Neural progenitor cell (in vitro differentiated cells): Measurements from ENCODE around the gene HK1. TPM values are rescaled to one million over a fixed set of nuclear protein-coding genes. Genes with fewer than 3 reads are reported as not detected.

ENCODE experiments used
- DNase-seq: peaks from one replicate; pipeline ENCODE4 v3.0.0-alpha.2; 2016; ENCODE audit warnings: low spot score
- H2AFZ ChIP-seq: fragments of 200-600 bp; sonication (generic); replicated peaks from 2 replicates; pipeline ENCODE4 v1.6.1; 2016; ENCODE audit warnings: antibody characterized with exemption
- H3F3A ChIP-seq: fragments of 200-600 bp; sonication (generic); 2 replicates; pipeline ENCODE4 v1.6.1; 2016; ENCODE audit warnings: antibody characterized with exemption, low read depth
- H3K27ac ChIP-seq: fragments of 200-600 bp; sonication (generic); 2 replicates; pipeline ENCODE4 v1.5.1; 2016; ENCODE audit warnings: mild to moderate bottlenecking
- H3K27me3 ChIP-seq: fragments of 200-600 bp; sonication (generic); 2 replicates; pipeline ENCODE4 v1.6.1; 2016; ENCODE audit warnings: mild to moderate bottlenecking, moderate library complexity
- H3K36me3 ChIP-seq: fragments of 200-600 bp; sonication (generic); 2 replicates; pipeline ENCODE4 v1.5.1; 2016
- H3K4me1 ChIP-seq: fragments of 200-600 bp; sonication (generic); 2 replicates; pipeline ENCODE4 v1.6.1; 2016; ENCODE audit warnings: mixed run types
- H3K4me2 ChIP-seq: fragments of 200-600 bp; sonication (generic); 2 replicates; pipeline ENCODE4 v1.6.1; 2016
- H3K4me3 ChIP-seq: fragments of 200-600 bp; sonication (generic); 2 replicates; pipeline ENCODE4 v1.5.1; 2016
- H3K79me2 ChIP-seq: fragments of 200-600 bp; sonication (generic); 2 replicates; pipeline ENCODE4 v1.6.1; 2016; ENCODE audit warnings: low read depth
- H3K9ac ChIP-seq: fragments of 200-600 bp; sonication (generic); 2 replicates; pipeline ENCODE4 v1.6.1; 2016
- H3K9me3 ChIP-seq: fragments of 200-600 bp; sonication (generic); 2 replicates; pipeline ENCODE4 v1.5.1; 2016; ENCODE audit warnings: low read depth
- H4K20me1 ChIP-seq: fragments of 200-600 bp; sonication (generic); 2 replicates; pipeline ENCODE4 v1.6.1; 2016; ENCODE audit warnings: low read depth
- H3K27ac Mint-ChIP-seq: 3 replicates; pipeline ENCODE4 v1.8.0; 2021; ENCODE audit warnings: mixed read lengths
- H3K27me3 Mint-ChIP-seq: 2 replicates; pipeline ENCODE4 v1.8.0; 2022; ENCODE audit warnings: low read depth, mild to moderate bottlenecking, inconsistent platforms, moderate library complexity, mixed read lengths; ENCODE audit not compliant: insufficient read depth
- H3K36me3 Mint-ChIP-seq: 3 replicates; pipeline ENCODE4 v1.8.0; 2021; ENCODE audit warnings: mixed read lengths
- H3K4me1 Mint-ChIP-seq: 3 replicates; pipeline ENCODE4 v1.8.0; 2021; ENCODE audit warnings: mixed read lengths
- H3K4me3 Mint-ChIP-seq: 3 replicates; pipeline ENCODE4 v1.8.0; 2021; ENCODE audit warnings: mild to moderate bottlenecking, moderate library complexity, mixed read lengths
- H3K9me3 Mint-ChIP-seq: 3 replicates; pipeline ENCODE4 v1.8.0; 2020; ENCODE audit warnings: mixed read lengths
- EZH2 ChIP-seq: fragments of 200-600 bp; sonication (generic); IDR thresholded peaks from 2 replicates; pipeline ENCODE4 v1.6.1; 2017; ENCODE audit warnings: antibody characterized with exemption, mild to moderate bottlenecking, moderate library complexity
- EZH2phosphoT487 ChIP-seq: fragments of 200-600 bp; sonication (generic); IDR thresholded peaks from 2 replicates; pipeline ENCODE4 v1.6.1; 2017; ENCODE audit warnings: antibody characterized with exemption
- total RNA-seq: library from RNA; depleted of rRNA; stranded (reverse); fragments of >200 nt; gene quantifications from 2 replicates; pipeline ENCODE4 v1.2.3, GENCODE V29; 2015; ENCODE audit warnings: low replicate concordance
- TF ChIP-seq, protein P1 (sequence below): fragments of 200-600 bp; sonication (generic); IDR thresholded peaks from 2 replicates; pipeline ENCODE4 v1.5.1; 2017; ENCODE audit warnings: antibody characterized with exemption, mild to moderate bottlenecking

Gene HK1
- total RNA-seq, 1 donor from 2014 or later, result 30.1 TPM

DNA sequence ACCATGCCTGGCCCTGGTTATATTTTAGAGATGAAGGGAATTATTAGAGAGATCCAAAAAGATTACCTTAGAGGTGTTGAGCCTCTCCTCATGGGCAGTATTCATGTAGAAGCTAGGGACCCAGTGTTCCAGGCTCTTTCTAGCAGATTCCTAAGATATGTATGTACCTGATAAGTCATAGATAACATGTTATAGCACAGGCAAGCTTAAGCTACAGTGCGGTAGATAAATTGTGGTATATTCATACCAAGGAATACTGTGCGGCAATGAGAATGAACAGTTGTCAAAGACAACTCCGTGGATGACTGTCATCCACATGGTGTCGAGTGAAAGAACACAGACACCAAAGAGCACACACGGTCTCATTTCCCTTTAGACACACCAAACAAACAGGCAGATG, 85.4 kb downstream of the HK1 start:
- no peak for DNase-seq
- Histone ChIP-seq H3K4me2 (no peak overlapping the region), H3K4me1 (peaks cover 13% of the 10 kb centered on the region), H3K27ac (no peak overlapping the region), H3K9me3 (no peaks in the 10 kb centered on the region), H3K27me3 (no peaks in the 10 kb centered on the region), H3K36me3 (no peaks in the 10 kb centered on the region), H2AFZ (no peak overlapping the region), H3K79me2 (no peaks in the 10 kb centered on the region), H4K20me1 (no peaks in the 10 kb centered on the region), H3K9ac (no peak overlapping the region), H3K4me3 (no peak overlapping the region), H3F3A (no peaks in the 10 kb centered on the region)
- TF ChIP-seq EZH2 (no peak), EZH2phosphoT487 (no peak)
- TF ChIP-seq, protein P1, sequence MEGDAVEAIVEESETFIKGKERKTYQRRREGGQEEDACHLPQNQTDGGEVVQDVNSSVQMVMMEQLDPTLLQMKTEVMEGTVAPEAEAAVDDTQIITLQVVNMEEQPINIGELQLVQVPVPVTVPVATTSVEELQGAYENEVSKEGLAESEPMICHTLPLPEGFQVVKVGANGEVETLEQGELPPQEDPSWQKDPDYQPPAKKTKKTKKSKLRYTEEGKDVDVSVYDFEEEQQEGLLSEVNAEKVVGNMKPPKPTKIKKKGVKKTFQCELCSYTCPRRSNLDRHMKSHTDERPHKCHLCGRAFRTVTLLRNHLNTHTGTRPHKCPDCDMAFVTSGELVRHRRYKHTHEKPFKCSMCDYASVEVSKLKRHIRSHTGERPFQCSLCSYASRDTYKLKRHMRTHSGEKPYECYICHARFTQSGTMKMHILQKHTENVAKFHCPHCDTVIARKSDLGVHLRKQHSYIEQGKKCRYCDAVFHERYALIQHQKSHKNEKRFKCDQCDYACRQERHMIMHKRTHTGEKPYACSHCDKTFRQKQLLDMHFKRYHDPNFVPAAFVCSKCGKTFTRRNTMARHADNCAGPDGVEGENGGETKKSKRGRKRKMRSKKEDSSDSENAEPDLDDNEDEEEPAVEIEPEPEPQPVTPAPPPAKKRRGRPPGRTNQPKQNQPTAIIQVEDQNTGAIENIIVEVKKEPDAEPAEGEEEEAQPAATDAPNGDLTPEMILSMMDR, result no peak
- peaks cover 3% of the 10 kb centered on the region for H3K36me3 Mint-ChIP-seq
- no peak overlapping the region for H3K4me3 Mint-ChIP-seq
- peaks cover 4% of the 10 kb centered on the region for H3K27me3 Mint-ChIP-seq
- H3K27ac Mint-ChIP-seq, result peak overlapping the region; percentile 71
- no peaks in the 10 kb centered on the region for H3K9me3 Mint-ChIP-seq
- H3K4me1 Mint-ChIP-seq, result peaks cover 34% of the 10 kb centered on the region

DNA sequence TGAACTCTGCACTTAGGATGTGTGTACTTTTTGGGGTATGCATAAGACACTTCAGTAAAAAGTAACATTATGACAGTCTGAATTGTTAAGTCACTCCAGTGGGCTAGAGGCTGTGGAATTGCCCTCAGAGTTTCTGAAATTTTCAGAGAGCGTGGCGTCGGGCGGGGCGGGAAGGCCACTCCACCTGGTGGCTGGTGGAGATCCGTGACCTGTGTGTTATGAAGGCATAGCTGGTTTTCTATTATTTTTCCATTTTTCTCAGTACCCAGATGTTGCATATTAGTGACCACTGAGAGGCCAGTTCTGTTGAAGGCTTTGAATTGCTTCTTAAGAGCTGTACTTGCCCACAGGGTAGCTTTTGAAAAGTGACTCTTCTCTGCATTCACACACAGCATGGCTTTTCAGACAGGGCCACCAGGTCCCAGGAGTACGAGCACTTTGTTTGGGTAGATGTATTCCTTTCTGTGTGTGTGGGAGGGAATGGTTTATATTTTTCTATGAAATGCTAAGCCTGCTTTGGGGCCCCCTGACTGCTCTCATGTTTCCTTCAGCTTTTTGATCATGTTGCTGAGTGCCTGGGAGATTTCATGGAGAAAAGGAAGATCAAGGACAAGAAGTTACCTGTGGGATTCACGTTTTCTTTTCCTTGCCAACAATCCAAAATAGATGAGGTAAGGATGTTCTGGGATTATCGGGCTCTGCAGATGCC, 86.1 kb downstream of the HK1 start:
- Histone ChIP-seq H3K36me3 (no peaks in the 10 kb centered on the region), H3F3A (no peaks in the 10 kb centered on the region), H3K9me3 (no peaks in the 10 kb centered on the region), H3K79me2 (no peaks in the 10 kb centered on the region), H3K27ac (no peak overlapping the region), H3K9ac (no peak overlapping the region), H3K4me1 (peaks cover 13% of the 10 kb centered on the region), H4K20me1 (no peaks in the 10 kb centered on the region), H2AFZ (no peak overlapping the region), H3K4me3 (no peak overlapping the region), H3K4me2 (no peak overlapping the region), H3K27me3 (no peaks in the 10 kb centered on the region)
- Mint-ChIP-seq H3K27ac (peak overlapping the region; percentile 43), H3K4me1 (peaks cover 31% of the 10 kb centered on the region), H3K4me3 (no peak overlapping the region), H3K36me3 (peaks cover 8% of the 10 kb centered on the region), H3K9me3 (no peaks in the 10 kb centered on the region), H3K27me3 (peaks cover 4% of the 10 kb centered on the region)
- DNase-seq, result no peak
- TF ChIP-seq, protein P1, result no peak
- TF ChIP-seq EZH2phosphoT487, result no peak
- TF ChIP-seq EZH2, result no peak

DNA sequence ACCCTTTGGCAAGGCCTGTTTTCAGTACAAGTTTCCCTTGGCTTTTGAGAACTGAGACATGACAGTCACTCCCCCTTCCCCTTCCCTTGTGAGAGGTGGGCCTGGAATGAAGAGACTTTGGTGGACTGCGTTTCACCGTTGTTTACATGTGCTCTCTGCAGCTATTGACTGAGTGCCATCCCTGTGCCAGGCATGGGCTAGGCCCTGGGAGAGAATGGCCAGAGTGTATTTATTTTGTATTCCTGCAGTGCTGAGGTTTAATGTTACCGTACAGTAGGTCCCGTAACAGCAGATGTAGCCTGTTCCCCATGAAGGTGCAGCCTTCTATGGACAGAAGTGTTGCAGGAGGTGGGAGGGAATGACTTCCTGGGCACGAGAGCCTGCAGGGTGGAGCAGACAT, 88.4 kb downstream of the HK1 start:
- Mint-ChIP-seq H3K9me3 (no peaks in the 10 kb centered on the region), H3K27ac (no peak overlapping the region), H3K4me3 (no peak overlapping the region), H3K4me1 (peaks cover 31% of the 10 kb centered on the region), H3K36me3 (peaks cover 16% of the 10 kb centered on the region), H3K27me3 (no peaks in the 10 kb centered on the region)
- TF ChIP-seq EZH2phosphoT487, result no peak
- TF ChIP-seq, protein P1, result no peak
- no peak for TF ChIP-seq EZH2
- Histone ChIP-seq H3K4me3 (no peak overlapping the region), H3K27ac (no peak overlapping the region), H3K4me1 (peaks cover 13% of the 10 kb centered on the region), H3K4me2 (no peak overlapping the region), H2AFZ (no peak overlapping the region), H3F3A (no peaks in the 10 kb centered on the region), H3K9ac (no peak overlapping the region), H3K79me2 (no peaks in the 10 kb centered on the region), H3K27me3 (no peaks in the 10 kb centered on the region), H3K36me3 (no peaks in the 10 kb centered on the region), H3K9me3 (no peaks in the 10 kb centered on the region), H4K20me1 (no peaks in the 10 kb centered on the region)
- DNase-seq, result no peak
